H9 (cell line): ENCODE data around the gene PTPN7. TPM values are rescaled to one million over a fixed set of nuclear protein-coding genes. Genes with fewer than 3 reads are reported as not detected.
"Not testable (repeated sequence)": the region's sequence is repeated elsewhere in the genome, so short reads cannot be mapped to it uniquely, and the experiment has no call there.

Source experiments
- DNase-seq: peaks from one replicate; pipeline ENCODE4 v3.0.0-alpha.2; 2017
- H2AFZ ChIP-seq: one replicate; pipeline ENCODE4 v1.6.1; 2013; ENCODE audit warnings: mild to moderate bottlenecking, low read length, control low read depth, moderate library complexity
- H2AK5ac ChIP-seq: 2 replicates; pipeline ENCODE4 v1.6.1; 2013; ENCODE audit warnings: low read length, control low read depth, mixed read lengths; ENCODE audit not compliant: insufficient read length
- H2BK120ac ChIP-seq: one replicate; pipeline ENCODE4 v1.6.1; 2013; ENCODE audit warnings: low read depth, mild to moderate bottlenecking, low read length, control low read depth, inconsistent platforms; ENCODE audit not compliant: poor library complexity, severe bottlenecking
- H2BK12ac ChIP-seq: 2 replicates; pipeline ENCODE4 v1.6.1; 2013; ENCODE audit warnings: low read length, control low read depth, mixed read lengths, low read depth; ENCODE audit not compliant: insufficient read length
- H2BK15ac ChIP-seq: 2 replicates; pipeline ENCODE4 v1.6.1; 2013; ENCODE audit warnings: low read depth, low read length, control low read depth
- H2BK20ac ChIP-seq: one replicate; pipeline ENCODE4 v1.6.1; 2013; ENCODE audit warnings: low read depth, mild to moderate bottlenecking, low read length, control low read depth, inconsistent platforms; ENCODE audit not compliant: poor library complexity, severe bottlenecking
- H2BK5ac ChIP-seq: 2 replicates; pipeline ENCODE4 v1.6.1; 2013; ENCODE audit warnings: low read length, control low read depth, mixed read lengths; ENCODE audit not compliant: insufficient read length
- H3K14ac ChIP-seq: 2 replicates; pipeline ENCODE4 v1.6.1; 2013; ENCODE audit warnings: low read length, control low read depth; ENCODE audit not compliant: insufficient read depth
- H3K18ac ChIP-seq: 2 replicates; pipeline ENCODE4 v1.6.1; 2013; ENCODE audit warnings: low read depth, mild to moderate bottlenecking, mixed read lengths, low read length, control low read depth; ENCODE audit not compliant: insufficient read length
- H3K23ac ChIP-seq: 2 replicates; pipeline ENCODE4 v1.6.1; 2013; ENCODE audit warnings: low read length, control low read depth, mixed read lengths, low read depth; ENCODE audit not compliant: insufficient read length
- H3K23me2 ChIP-seq: 2 replicates; pipeline ENCODE4 v1.6.1; 2013; ENCODE audit warnings: low read depth, mild to moderate bottlenecking, mixed read lengths, low read length, control low read depth; ENCODE audit not compliant: insufficient read length, poor library complexity, severe bottlenecking
- H3K27ac ChIP-seq: 2 replicates; pipeline ENCODE4 v1.5.1; 2013; ENCODE audit warnings: low read length, control low read depth, mixed read lengths, low read depth; ENCODE audit not compliant: insufficient read length
- H3K27me3 ChIP-seq: 2 replicates; pipeline ENCODE4 v1.6.1; 2013; ENCODE audit warnings: low read length, control low read depth, inconsistent platforms; ENCODE audit not compliant: insufficient read depth
- H3K4ac ChIP-seq: 2 replicates; pipeline ENCODE4 v1.6.1; 2013; ENCODE audit warnings: low read depth, mild to moderate bottlenecking, control low read depth, inconsistent platforms, low read length, moderate library complexity
- H3K4me1 ChIP-seq: 2 replicates; pipeline ENCODE4 v1.6.1; 2013; ENCODE audit warnings: low read length, control low read depth, inconsistent platforms; ENCODE audit not compliant: insufficient read depth
- H3K4me2 ChIP-seq: 2 replicates; pipeline ENCODE4 v1.6.1; 2013; ENCODE audit warnings: low read length, control low read depth, mixed read lengths; ENCODE audit not compliant: insufficient read length, insufficient read depth
- H3K56ac ChIP-seq: 2 replicates; pipeline ENCODE4 v1.6.1; 2013; ENCODE audit warnings: low read depth, mild to moderate bottlenecking, mixed read lengths, low read length, control low read depth; ENCODE audit not compliant: insufficient read length
- H3K79me1 ChIP-seq: 2 replicates; pipeline ENCODE4 v1.6.1; 2013; ENCODE audit warnings: low read depth, mild to moderate bottlenecking, moderate library complexity, low read length, control low read depth, inconsistent platforms; ENCODE audit not compliant: insufficient read depth, poor library complexity, severe bottlenecking
- H3K79me2 ChIP-seq: 2 replicates; pipeline ENCODE4 v1.6.1; 2013; ENCODE audit warnings: low read length, control low read depth, inconsistent platforms; ENCODE audit not compliant: insufficient read depth
- H3K9ac ChIP-seq: 2 replicates; pipeline ENCODE4 v1.6.1; 2013; ENCODE audit warnings: low read length, control low read depth, mixed read lengths; ENCODE audit not compliant: insufficient read length; ENCODE audit errors: extremely low read depth
- H3K9me3 ChIP-seq: one replicate; pipeline ENCODE4 v1.6.1; 2013; ENCODE audit warnings: low read depth, low read length, inconsistent platforms; ENCODE audit not compliant: control insufficient read depth
- H3T11ph ChIP-seq: one replicate; pipeline ENCODE4 v1.6.1; 2013; ENCODE audit warnings: mild to moderate bottlenecking, low read length, control low read depth, inconsistent platforms
- H4K20me1 ChIP-seq: one replicate; pipeline ENCODE4 v1.6.1; 2013; ENCODE audit not compliant: control insufficient read depth, insufficient read length, insufficient read depth
- H4K5ac ChIP-seq: 2 replicates; pipeline ENCODE4 v1.6.1; 2013; ENCODE audit warnings: low read depth, mild to moderate bottlenecking, mixed read lengths, low read length, control low read depth; ENCODE audit not compliant: insufficient read length
- H4K8ac ChIP-seq: replicated peaks from 2 replicates; pipeline ENCODE4 v1.6.1; 2013; ENCODE audit warnings: low read length, control low read depth, mixed read lengths, low read depth; ENCODE audit not compliant: insufficient read length
- H4K91ac ChIP-seq: 2 replicates; pipeline ENCODE4 v1.6.1; 2013; ENCODE audit warnings: low read depth, mild to moderate bottlenecking, moderate library complexity, mixed read lengths, low read length, control low read depth; ENCODE audit not compliant: insufficient read length
- H3K27ac Mint-ChIP-seq, 3 experiments: 2 replicates in 2 of 3; 3 replicates in 1 of 3; pipeline ENCODE4 v1.8.0; 2020 to 2021; ENCODE audit warnings: mixed read lengths in 3 of 3, mild to moderate bottlenecking in 1 of 3, moderate library complexity in 1 of 3
- H3K27me3 Mint-ChIP-seq: 2 replicates; pipeline ENCODE4 v1.8.0; 2021; ENCODE audit warnings: low read depth, mild to moderate bottlenecking, moderate library complexity, mixed read lengths
- H3K36me3 Mint-ChIP-seq, 3 experiments: 2 replicates in 2 of 3; 3 replicates in 1 of 3; pipeline ENCODE4 v1.8.0; 2020 to 2021; ENCODE audit warnings: low read depth in 3 of 3, mixed read lengths in 3 of 3; ENCODE audit not compliant: insufficient read depth in 1 of 3
- H3K4me1 Mint-ChIP-seq, 2 experiments: 2 replicates each; pipeline ENCODE4 v1.8.0; 2020; ENCODE audit warnings: mixed read lengths in 2 of 2
- H3K4me3 Mint-ChIP-seq, 2 experiments: 2 replicates in 1 of 2; 3 replicates in 1 of 2; pipeline ENCODE4 v1.8.0; 2020 to 2021; ENCODE audit warnings: mild to moderate bottlenecking in 2 of 2, mixed read lengths in 2 of 2, moderate library complexity in 1 of 2
- H3K9me3 Mint-ChIP-seq, 2 experiments: 2 replicates in 1 of 2; 3 replicates in 1 of 2; pipeline ENCODE4 v1.8.0; 2020; ENCODE audit warnings: mild to moderate bottlenecking in 2 of 2, mixed read lengths in 2 of 2, moderate library complexity in 1 of 2
- WGBS: extraction: QIAGEN DNeasy Blood & Tissue Kit; methylation state at CpG from one replicate; pipeline ENCODE4 v1.1.7; 2013; ENCODE audit warnings: missing lambda C conversion rate, low lambda C conversion rate, mixed read lengths; ENCODE audit not compliant: insufficient read length; ENCODE audit errors: extremely low coverage; 5-methylcytosine and 5-hydroxymethylcytosine counted together
- total RNA-seq: library from RNA; stranded (reverse); gene quantifications from 2 replicates; pipeline ENCODE4 v1.2.1, GENCODE V29; 2021
- TF ChIP-seq, protein P1 (sequence below): fragments of 200-600 bp; sonication (generic); conservative IDR thresholded peaks from 3 replicates; pipeline ENCODE4 v1.8.0; 2021; ENCODE audit warnings: antibody characterized with exemption, mild to moderate bottlenecking

PTPN7 gene
- total RNA-seq, 1 experiment from 2014 or later = 0.72 TPM

GRCh38 chr1:202143011-202143767 lies 17.2 kb downstream of the PTPN7 start:
- Histone ChIP-seq H2BK20ac (no peak overlapping the region), H2BK15ac (no peak overlapping the region), H2AFZ (no peak overlapping the region), H3K56ac (no peak overlapping the region), H3K23ac (no peak overlapping the region), H3K9ac (peak overlapping the region; percentile 35), H3K23me2 (peaks cover 14% of the 10 kb centered on the region), H3K4ac (no peak overlapping the region), H3T11ph (no peak overlapping the region), H3K18ac (no peak overlapping the region), H4K91ac (no peak overlapping the region), H3K4me1 (peaks cover 3% of the 10 kb centered on the region; the same call in 1 of the 2 replicates), H3K27ac (no peak overlapping the region), H2AK5ac (no peak overlapping the region), H2BK5ac (no peak overlapping the region), H3K79me1 (peaks cover 11% of the 10 kb centered on the region), H3K79me2 (peaks cover 13% of the 10 kb centered on the region; the same call in 1 of the 2 replicates), H2BK120ac (no peak overlapping the region), H4K5ac (no peak overlapping the region), H3K9me3 (no peaks in the 10 kb centered on the region), H4K20me1 (no peaks in the 10 kb centered on the region), H2BK12ac (no peak overlapping the region), H3K14ac (no peak overlapping the region), H3K4me2 (peak overlapping the region; percentile 74), H3K27me3 (no peaks in the 10 kb centered on the region; the same call in 1 of the 2 replicates), H4K8ac (no peak overlapping the region)
- Mint-ChIP-seq H3K27ac (peak overlapping the region; percentile 24 to 79 (median 46); a peak in 5 of 7 replicates), H3K4me3 (peak overlapping the region; percentile 83 to 86), H3K27me3 (peaks cover 13% of the 10 kb centered on the region), H3K9me3 (no peaks in the 10 kb centered on the region), H3K4me1 (peaks cover 21 to 28% of the 10 kb centered on the region in 2 experiments), H3K36me3 (peaks cover 3 to 4% (median 4%) of the 10 kb centered on the region in 3 experiments; a peak in 4 of 7 replicates)
- no peak for DNase-seq
- WGBS = no CpG with 5 or more reads among the region's 17 CpGs
- TF ChIP-seq, protein P1, sequence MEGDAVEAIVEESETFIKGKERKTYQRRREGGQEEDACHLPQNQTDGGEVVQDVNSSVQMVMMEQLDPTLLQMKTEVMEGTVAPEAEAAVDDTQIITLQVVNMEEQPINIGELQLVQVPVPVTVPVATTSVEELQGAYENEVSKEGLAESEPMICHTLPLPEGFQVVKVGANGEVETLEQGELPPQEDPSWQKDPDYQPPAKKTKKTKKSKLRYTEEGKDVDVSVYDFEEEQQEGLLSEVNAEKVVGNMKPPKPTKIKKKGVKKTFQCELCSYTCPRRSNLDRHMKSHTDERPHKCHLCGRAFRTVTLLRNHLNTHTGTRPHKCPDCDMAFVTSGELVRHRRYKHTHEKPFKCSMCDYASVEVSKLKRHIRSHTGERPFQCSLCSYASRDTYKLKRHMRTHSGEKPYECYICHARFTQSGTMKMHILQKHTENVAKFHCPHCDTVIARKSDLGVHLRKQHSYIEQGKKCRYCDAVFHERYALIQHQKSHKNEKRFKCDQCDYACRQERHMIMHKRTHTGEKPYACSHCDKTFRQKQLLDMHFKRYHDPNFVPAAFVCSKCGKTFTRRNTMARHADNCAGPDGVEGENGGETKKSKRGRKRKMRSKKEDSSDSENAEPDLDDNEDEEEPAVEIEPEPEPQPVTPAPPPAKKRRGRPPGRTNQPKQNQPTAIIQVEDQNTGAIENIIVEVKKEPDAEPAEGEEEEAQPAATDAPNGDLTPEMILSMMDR = no peak

GRCh38 chr1:202141468-202141867 lies 18.9 kb downstream of the PTPN7 start:
- H3T11ph ChIP-seq, H3K9me3 ChIP-seq, H3K14ac ChIP-seq, H2BK120ac ChIP-seq, H3K4me2 ChIP-seq, H3K18ac ChIP-seq, H3K27me3 ChIP-seq, H2AK5ac ChIP-seq, H4K91ac ChIP-seq, H2BK20ac ChIP-seq, H2BK15ac ChIP-seq, H3K23ac ChIP-seq, H2AFZ ChIP-seq, H4K8ac ChIP-seq, H4K20me1 ChIP-seq, H3K9me3 Mint-ChIP-seq, H3K9ac ChIP-seq, H3K27ac ChIP-seq, DNase-seq, H2BK12ac ChIP-seq, H3K4me1 ChIP-seq, H2BK5ac ChIP-seq, H3K4ac ChIP-seq, H3K56ac ChIP-seq, H4K5ac ChIP-seq, H3K4me3 Mint-ChIP-seq, H3K27ac Mint-ChIP-seq: not testable (repeated sequence)
- no CpG with 5 or more reads among the region's 3 CpGs for WGBS
- Mint-ChIP-seq H3K4me1 (peaks cover 23 to 31% of the 10 kb centered on the region in 2 experiments), H3K27me3 (peaks cover 10% of the 10 kb centered on the region), H3K36me3 (peaks cover 6 to 12% (median 7%) of the 10 kb centered on the region in 3 experiments; a peak in 4 of 7 replicates)
- peaks cover 11% of the 10 kb centered on the region for H3K79me1 ChIP-seq
- H3K79me2 ChIP-seq = peaks cover 13% of the 10 kb centered on the region; the same call in 1 of the 2 replicates
- H3K23me2 ChIP-seq = peaks cover 14% of the 10 kb centered on the region
